ENCODE data around the gene KRT73.
A peak's percentile ranks its signal among the peaks of the same experiment; 100 is the strongest.
"Not testable (repeated sequence)": the region's sequence is repeated elsewhere in the genome, so short reads cannot be mapped to it uniquely, and the experiment has no call there.

The KRT73 gene

DNA sequence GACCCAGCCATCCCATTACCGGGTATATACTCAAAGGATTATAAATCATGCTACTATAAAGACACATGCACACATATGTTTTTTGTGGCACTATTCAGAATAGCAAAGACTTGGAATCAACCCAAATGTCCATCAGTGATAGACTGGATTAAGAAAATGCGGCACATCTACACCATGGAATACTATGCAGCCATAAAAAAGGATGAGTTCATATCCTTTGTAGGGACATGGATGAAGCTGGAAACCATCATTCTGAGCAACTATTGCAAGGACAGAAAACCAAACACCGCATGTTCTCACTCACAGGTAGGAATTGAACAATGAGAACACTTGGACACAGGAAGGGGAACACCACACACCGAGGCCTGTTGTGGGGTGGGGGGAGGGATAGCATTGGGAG lies 24.1 kb downstream of the KRT73 start:
- DNase-seq = not testable (repeated sequence)

DNA sequence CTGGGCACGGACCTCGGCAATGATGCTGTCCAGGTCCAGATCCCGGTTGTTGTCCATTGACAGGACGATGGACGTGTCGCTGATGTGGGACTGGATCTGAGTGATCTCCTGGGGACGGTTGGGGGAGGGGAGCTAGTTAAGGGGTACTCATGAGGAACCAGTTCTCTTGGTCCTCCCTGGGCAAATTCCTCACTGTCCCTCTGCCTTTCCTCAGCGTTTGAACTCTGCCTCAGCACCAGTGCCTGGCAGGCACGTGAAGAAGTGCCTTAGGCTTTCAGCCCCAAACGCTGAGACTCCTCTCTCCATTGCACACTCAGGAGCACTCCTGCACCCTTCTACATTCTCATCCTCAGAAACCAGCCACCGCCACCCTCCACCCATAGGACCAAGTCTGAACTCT lies 26.8 kb downstream of the KRT73 start:
- DNase-seq = no peak

DNA sequence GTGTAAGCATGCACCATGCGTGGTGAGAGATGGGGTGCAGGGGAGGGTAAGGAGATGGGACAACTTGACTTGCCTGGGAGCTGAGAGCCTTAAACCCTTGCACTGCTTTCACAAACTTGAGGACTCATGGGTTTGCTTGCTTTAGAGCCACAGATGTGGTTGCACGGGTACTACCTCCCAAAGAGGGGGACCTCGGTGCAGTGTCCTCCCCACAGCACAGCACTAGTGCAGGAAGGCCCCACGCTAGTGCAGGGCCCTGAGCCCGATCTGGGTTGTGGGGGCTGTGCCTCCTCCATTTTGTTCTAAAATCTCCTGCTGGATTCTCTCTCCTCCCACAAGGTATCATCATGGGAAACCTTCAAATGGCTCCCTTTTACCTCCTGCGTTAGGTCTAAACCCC lies 28.3 kb downstream of the KRT73 start:
- DNase-seq = no peak

DNA sequence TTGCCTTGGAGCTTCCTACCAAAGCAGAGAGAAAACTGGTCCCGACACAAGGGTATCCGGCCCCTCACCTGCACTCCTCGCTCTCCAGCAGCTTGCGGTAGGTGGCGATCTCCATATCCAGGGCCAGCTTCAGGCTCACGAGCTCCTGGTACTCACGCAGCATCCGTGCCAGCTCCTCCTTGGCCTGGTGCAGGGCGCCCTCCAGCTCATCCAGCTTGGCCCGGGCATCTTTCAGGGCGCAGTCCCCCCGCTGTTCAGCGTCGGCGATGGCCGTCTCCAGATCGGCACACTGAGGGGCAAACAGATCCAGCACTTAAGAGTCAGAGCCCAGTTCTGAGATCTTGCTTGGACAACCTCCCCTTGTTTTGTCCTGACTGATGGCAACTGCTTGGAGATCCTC lies 30.8 kb downstream of the KRT73 start:
- no peak for DNase-seq

DNA sequence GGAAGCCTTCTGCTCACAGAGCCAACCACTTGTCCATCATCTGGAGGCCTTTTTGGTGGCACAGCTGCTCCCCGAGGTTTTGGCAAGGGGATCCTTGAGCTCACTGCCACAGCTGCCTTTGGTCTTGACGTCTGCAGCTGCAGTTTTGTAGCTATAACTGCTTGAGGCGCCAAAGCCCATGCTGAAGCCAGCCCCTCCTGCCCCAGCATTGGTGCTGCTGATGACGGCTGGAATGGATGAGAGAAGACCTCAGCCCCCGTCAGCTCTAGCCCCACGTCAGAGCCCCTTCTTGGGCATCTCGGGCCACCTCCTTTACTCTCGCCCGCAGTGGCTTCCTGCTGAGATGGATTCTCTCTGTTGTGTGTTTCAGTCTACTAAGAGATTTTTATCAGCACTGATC lies 32.4 kb downstream of the KRT73 start:
- DNase-seq = no peak

DNA sequence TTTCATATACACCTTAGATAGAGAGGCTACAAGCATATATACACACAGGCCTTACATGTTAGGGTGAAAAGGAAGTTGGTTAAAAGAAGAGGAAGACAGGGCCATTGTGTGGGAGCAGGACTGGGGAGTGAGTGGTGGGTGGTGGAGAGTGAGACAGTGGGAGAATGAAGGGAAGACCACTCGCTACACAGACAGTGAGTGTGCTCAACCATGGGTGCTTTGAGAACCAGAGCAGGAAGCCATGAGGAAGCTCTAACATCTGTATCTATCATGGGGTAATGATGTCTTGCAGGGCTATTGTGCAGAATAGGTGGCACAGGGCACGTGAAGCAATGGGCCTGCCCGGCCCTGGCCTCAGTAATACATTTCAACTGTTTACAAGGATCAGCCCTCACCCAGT lies 33.3 kb downstream of the KRT73 start:
- no peak for DNase-seq

DNA sequence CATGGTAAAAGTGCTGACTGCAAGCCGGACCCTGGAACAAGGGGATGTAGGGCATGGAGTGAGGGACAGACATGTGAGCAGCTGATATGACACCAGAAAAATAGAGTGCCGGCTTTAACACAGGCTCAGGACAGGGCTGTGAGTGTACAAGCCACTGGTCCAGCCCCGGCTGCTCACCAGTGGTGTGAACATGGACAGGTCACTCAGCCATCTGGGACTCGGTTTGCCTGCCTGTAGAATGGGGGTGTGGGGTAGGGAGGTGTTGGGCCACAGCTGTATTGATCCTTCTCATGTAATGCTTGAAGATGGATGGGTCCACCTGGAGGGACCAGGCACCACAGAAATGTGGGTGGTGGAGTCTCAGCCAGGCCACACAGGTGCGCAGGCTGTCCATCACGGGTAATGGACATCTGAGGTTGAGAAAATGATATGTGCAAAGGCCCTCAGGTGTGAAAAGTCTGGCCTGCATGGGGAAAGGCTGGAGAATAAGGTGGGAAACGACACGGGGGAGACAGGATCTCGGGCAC lies 34.1 kb downstream of the KRT73 start:
- DNase-seq = no peak

DNA sequence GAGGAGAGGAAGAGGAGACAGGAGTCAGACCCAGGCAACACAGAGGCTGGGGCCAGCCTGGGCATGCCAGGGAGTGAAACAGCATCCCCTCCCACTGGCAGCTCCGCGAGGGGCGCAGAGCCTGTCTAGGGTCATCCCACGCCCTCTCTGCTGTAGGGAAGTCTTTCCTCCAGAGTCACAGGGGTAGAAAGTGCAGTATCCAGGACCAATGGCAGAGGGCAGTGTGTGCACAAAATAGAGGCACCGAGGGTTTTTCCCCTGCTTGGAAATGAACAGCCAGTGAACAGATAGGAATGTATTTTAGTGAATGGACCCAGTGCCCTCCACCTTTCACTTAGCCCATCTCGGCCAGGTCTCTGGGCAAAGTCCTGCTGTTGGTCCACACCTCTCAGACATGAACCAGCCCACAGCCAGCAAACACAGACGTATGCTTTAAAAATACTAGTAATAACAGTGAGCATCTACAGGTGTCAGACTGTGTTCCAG lies 35.3 kb downstream of the KRT73 start:
- DNase-seq = peak; percentile 89

DNA sequence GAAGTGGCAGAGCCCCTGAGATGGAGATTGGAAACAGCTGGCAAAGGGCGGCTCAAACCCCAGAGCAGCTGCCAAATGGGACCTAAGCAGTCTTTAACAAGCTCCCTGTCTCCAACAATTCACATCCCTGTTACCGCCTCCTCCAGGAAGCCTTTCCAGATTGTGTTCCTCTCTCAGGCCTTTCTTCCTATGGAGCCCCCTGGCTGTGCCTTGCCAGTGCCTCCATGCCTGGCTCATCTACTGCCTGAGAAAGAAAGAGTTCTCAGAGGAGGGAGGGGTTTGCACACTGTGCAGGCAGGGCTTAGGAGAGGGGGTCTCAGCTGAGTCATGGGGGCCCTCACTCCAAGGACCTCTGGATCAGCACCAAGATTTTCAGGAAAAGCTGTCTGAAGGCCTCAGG lies 35.9 kb downstream of the KRT73 start:
- DNase-seq = no peak

DNA sequence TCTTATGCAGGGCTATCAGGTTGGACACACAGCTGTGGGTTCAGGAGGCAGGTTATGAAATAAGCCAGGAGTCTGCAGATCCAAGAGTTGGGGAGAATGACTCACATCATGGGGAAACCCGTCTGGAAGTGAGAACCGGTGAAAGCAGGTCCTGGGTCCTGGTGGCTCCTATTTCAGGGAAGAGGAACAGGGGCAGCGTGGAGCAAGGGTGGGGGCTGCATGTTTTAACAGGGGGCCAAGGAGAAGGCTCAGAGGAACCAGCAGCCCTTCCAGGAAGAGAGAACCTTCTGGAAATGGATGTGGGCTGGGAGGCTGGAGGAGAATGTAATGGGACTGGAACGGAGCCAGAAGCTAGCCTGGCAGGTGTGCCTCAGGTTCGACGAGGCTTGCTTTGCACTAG lies 36.9 kb downstream of the KRT73 start:
- peak; percentile 27 for DNase-seq

DNA sequence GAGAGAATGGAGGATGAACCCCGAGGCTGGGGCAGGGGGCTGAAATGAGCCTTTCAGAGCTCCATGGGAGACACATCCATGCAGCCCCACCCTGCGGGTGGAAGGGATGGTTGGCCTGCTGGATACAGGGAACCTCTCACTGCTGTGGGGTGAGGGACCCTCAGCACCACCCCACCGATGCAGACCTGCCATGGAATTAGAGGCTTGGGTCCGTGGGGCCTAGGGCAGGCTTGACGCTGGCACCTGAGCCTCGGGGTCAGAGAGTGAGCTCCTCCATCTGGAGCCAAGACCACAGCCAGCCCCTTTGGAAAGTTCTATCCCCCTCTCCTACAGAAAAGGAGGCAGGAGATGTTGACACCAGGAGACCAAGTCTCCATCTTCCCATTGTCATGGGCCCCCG lies 37.3 kb downstream of the KRT73 start:
- DNase-seq = no peak

DNA sequence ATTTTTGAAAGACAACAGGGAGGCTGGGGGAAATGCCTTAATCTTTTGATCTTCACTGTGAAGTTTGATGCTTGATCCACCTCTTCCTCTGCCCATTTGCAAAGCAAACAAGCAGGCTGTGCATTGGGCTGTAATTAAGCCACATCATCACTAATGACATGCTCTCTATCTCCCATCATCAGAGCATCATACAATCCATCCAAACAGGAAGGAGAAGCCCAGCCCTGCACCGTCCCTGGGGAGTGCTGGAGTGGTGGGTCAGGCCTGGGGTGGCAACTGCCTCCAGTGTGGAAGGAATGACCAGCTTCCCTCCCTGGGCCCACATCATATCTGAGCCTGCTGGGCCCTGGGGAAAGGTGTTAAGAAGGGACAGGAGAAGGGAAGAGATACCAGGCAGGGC lies 37.9 kb downstream of the KRT73 start:
- peak; percentile 28 for DNase-seq

DNA sequence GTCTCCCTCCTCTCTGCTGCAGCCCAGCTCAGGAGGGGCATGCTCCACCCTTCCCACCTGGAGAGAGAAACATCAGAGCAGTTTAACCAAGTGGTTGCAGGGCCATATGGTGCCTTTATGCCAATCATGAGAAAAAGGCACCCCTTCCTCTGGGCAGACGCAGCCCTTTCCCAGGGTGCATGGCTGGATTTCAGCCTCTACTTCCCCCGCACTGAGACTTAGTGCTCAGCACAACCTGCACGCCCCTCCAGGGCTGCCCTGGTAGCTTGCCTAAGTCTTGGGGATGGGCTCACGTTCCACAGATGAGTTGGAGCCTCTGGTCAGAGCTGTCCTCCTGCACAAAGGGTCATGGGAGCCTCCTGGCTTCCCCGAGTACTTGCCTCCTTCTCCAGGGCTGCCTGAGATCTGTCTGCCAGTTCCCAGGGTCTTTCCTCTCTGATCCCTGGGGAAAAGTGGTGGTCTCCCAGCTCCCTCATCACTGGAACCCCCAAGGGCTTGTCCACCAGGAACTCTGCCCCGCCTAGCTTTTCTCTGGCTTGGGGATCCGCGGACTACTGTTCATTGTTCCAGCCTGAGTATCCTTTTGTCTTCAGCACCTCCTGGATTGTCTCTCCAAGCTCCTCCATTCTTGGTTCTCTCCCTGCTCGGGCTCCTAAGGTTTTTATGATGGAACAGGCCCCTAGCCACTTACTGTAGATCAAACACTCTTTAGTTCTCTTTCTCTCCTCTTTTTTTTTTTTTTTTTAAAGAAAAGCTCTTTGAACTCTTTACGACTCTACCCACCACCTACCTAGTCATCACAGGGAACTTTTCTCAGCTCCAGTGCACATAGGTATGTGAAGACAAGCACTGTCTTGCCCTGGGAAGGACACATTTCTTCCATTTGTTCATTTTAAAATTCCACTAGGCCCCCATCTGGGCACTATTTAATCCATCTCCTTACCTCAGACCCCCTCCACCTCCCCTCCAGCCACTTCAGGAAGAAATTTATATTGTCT lies 38.6 kb downstream of the KRT73 start:
- DNase-seq = no peak

DNA sequence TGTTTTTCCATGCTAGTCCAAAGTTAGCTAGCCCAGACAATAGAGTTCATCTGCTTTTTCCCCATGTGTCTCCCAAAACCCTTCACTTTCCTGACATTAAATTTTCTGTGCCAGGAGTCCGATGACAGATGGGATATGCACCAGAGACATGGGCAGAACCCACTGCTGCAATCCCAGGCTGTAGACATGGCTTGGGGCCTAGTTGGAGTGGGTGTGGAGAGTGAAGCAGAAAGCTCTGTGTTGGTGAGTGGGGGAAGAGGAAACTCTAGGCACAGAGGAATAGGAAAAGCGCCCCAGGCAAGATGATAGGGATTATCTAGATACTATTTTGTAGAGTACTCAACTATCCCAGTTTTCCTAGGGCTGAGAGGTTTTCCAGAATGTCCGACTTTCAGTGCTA lies 39.9 kb downstream of the KRT73 start:
- no peak for DNase-seq

DNA sequence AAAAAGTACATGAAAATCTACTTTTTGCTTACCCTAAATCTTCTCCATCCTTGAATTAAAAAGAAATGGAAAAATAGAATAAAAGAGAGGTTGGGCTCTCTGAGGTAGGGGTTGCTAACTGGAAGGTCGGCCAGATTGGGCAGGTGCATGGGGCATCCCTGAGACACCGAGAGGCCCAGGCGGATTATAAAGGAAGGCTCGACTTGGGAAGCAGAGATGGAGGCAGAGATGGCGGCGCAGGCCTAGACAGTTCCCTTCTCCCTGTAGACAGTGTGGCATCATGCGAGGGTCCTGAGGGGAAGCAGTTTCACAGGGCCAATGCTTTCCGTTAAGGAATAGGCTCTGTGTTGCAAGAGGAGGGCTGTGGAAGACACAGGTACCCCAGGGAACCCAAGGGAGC lies 41.0 kb downstream of the KRT73 start:
- no peak for DNase-seq

DNA sequence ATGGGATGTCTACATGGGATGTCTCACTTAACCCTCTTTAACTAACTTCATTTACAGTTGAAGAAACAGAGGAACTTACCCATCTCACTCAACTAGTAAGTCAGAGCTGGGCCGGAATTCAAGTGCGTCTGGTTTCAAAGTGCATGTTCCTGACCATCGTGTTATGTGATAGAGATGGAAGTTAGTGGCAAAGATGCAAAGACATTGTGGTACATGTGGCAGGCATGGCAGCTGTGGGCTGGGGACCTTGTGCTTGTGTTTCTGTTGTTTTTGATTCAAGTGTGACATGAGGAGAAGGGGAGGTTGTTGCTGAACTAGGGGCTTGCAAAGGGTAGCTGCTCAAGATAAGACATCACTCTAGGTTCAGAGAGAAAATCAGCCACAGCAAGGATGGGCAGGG lies 42.4 kb downstream of the KRT73 start:
- no peak for DNase-seq

DNA sequence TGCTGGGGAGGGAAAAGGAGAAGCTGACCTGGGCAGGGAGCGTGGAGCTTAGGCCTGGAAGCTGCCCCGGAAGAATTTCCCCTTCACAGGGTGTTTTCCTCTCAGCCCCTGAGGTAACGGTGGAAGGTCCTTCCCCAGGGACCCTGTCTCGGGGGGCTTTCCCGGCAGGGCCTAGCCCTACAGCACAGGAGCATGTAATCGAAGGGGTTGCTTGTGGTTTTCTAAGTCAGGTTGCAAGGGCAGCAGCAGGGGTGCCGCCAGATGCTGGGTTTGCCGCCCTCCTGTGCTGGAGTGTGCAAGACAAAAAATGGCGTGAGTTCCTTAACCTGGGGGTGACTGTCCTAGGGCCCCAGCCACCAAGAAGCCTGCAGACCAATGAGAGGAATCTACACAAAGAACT lies 43.1 kb downstream of the KRT73 start:
- DNase-seq = no peak

DNA sequence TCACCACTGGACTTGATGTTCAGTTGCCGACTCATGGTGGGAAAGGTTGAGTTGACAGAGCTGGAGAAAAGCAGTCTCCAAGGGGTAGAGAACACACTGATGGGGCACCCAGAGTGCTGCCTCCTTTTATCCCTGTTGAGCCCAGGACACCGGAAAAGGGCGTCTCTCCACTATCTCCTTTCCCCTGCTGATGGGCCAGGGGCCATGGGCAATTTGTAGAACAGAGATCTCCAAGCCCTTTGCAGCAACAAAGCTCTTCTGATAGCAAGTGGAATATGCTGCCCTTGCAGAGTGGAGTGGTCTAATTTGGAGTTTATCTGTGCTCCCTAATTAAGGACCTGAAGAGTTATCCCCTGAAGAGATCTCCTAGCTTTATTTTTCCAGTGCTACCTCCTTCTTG lies 44.6 kb downstream of the KRT73 start, which contains the start of gene KRT74:
KRT74 (minus strand) TSS at position 101 of the 400 bp plus-strand sequence; CDS start at position 35, 66 bp downstream.
- no peak for DNase-seq

DNA sequence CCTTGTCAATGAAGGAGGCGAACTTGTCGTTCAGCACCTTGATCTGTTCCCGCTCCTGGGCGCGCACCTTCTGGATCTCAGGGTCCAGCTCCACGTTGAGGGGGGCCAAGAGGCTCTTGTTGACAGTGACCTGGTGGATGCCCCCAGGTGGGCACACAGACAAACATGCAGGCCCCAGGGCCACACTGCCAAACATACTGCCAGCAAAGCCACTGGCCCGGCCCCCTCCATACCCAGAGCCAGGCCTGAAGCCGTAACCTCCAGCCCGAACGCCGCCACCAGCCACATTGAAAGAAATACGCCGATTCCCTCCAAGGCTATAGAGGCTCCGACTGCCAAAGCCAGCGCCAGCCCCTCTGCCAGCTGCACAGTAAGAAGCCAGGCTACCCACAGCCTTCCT lies 45.1 kb downstream of the KRT73 start:
- no peak for DNase-seq

DNA sequence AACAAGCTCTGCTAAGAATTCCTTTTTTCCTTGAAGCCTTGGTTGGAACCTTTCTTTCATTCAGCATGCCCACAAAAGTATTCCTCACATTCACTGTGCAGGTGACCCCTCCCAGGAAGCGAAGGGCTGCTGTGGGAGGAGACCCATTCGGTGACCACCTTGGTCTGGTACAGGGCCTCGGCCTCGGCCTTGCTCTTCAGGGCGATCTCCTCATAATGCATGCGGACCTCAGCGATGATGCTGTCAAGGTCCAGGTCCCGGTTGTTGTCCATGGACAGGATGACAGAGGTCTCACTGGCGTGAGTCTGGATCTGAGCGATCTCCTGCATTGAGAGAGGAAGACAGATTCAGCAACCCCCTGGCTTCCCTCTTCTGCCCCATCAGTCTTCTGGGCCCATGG lies 47.8 kb downstream of the KRT73 start:
- no peak for DNase-seq

DNA sequence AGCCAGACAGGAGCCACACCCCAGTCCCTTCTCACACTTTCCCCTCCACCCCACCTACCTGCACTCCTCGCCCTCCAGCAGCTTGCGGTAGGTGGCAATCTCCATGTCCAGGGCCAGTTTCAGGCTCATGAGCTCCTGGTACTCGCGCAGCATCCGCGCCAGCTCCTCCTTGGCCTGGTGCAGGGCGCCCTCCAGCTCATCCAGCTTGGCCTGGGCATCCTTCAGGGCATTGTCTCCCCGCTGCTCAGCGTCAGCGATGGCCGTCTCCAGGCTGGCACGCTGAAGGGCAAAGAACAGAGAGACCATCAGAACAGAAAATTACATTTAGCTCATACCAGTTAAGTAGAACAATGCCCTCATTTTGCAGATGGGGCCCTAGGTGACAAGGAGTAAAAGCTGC lies 50.2 kb downstream of the KRT73 start:
- DNase-seq = no peak

DNA sequence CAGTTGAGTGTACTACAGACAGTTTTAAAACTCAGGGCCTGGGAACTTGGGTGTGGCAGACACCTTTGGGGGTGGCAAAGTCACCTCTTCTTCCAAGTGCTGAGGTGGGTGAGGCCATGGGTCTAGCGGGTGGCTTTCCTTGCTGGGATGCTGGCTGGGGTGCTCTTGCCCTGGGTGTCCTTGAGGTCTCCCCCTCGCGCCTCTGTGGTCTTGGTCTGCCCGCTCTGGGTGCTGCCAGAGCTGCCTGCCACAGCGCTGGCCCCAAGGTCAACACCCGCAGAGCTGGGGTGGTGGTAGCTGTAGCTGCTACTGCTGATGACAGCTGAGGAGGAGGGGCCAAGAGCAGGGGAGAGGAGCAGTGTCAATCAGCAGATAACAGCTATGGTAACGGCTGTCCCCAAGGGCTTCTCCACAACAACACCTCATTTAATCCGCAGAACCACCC lies 51.5 kb downstream of the KRT73 start:
- DNase-seq = no peak

DNA sequence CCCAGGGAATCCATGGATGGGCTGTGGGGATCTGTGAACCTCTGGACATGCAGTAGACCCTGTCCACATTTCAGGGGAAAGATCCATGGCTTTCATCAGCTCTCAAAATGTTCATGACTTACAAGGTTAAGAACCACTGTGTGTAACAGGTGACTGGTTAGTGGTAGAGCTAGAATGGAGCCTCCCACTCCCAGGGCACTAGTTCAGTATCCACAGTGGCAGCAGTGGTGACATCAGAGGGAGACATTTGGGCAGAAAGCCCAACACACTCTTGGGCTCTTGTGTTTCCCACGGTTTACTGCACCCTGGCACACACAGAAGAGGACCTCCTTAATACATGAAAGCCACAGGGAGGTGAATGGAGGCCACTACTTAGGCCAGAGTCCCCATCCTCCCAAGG lies 53.8 kb downstream of the KRT73 start:
- no peak for DNase-seq

DNA sequence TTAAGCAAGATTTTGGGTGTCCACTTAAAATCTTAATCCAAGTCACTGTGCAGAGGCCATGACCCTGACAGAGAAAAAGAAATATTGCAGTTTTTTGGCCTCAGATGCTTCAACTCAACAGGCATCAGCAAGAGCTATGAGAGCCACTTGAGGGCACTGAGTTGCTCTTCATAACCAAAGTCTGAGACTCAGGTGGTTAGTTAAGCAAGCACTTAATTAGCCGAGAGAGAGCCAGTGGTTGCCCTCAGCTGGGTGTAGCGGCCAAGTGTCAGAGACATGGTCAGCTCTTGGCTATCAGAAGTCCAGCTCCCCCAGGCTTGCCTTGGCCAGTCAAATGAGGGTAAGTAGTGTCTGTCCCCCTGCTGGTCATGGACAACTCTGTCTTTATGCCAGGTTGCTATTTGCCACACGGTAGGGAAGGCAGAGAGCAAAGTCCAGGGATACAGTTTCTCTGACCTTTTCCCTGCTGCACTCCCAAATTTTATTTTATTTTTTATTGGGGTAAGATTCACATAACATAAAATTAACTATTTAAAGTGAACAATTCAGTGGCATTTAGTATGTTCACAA lies 56.4 kb downstream of the KRT73 start:
- no peak for DNase-seq

All from DMS153 (cell line).